Activated CD8-positive, alpha-beta memory T cell treated with anti-CD3 and anti-CD28 coated beads, Interleukin-2, amount 10 ng/mL, durations not matched to agents 7 days and 5 days (primary cell): Measurements from ENCODE around the gene ZNF782. TPM values are rescaled to one million over a fixed set of nuclear protein-coding genes. Genes with fewer than 3 reads are reported as not detected.
A peak's percentile ranks its signal among the peaks of the same experiment; 100 is the strongest.
"Not testable (repeated sequence)": the region's sequence is repeated elsewhere in the genome, so short reads cannot be mapped to it uniquely, and the experiment has no call there.

Experiments used
- ATAC-seq: fragments of 150-1000 bp; cut with Tn5 transposase; one replicate; pipeline ENCODE4 v1.10.0; 2021; ENCODE audit warnings: moderate library complexity
- CTCF ChIA-PET: fragments of 350-600 bp; sonication (Branson Sonifier 250); formaldehyde crosslinking; loops from one replicate; lab custom pipeline; 2021; ENCODE audit warnings: antibody characterized with exemption; lab: Charles Lee
- DNase-seq: peaks from one replicate; pipeline ENCODE4 v3.0.0-alpha.2; 2020
- H3K27ac Mint-ChIP-seq: one replicate; pipeline ENCODE4 v1.8.0; 2021; ENCODE audit warnings: mild to moderate bottlenecking, mixed read lengths
- H3K27me3 Mint-ChIP-seq: one replicate; pipeline ENCODE4 v1.8.0; 2021; ENCODE audit warnings: mixed read lengths
- H3K36me3 Mint-ChIP-seq: one replicate; pipeline ENCODE4 v1.8.0; 2021; ENCODE audit warnings: mild to moderate bottlenecking, mixed read lengths
- H3K4me1 Mint-ChIP-seq: one replicate; pipeline ENCODE4 v1.8.0; 2021; ENCODE audit warnings: mixed read lengths
- H3K4me3 Mint-ChIP-seq: one replicate; pipeline ENCODE4 v1.8.0; 2021; ENCODE audit warnings: mild to moderate bottlenecking, moderate library complexity, mixed read lengths
- H3K9me3 Mint-ChIP-seq: one replicate; pipeline ENCODE4 v1.8.0; 2022; ENCODE audit warnings: low read depth, mixed read lengths
- total RNA-seq, 2 experiments: library from RNA; stranded (reverse); gene quantifications; one replicate each; pipeline ENCODE4 v1.2.3, GENCODE V29; 2021

Gene ZNF782
- total RNA-seq, 2 experiments from 2014 or later = 4.9 to 5.0 TPM

- CTCF ChIA-PET = no interaction called here
- no peak overlapping the region for H3K27ac Mint-ChIP-seq
- no peaks in the 10 kb centered on the region for H3K4me1 Mint-ChIP-seq
- DNase-seq (no peak), ATAC-seq (no peak)
- peaks cover 52% of the 10 kb centered on the region for H3K9me3 Mint-ChIP-seq
- peaks cover 29% of the 10 kb centered on the region for H3K36me3 Mint-ChIP-seq
- H3K27me3 Mint-ChIP-seq = no peaks in the 10 kb centered on the region
- no peak overlapping the region for H3K4me3 Mint-ChIP-seq
Measured at GRCh38 chr9:96813607-96814006, 40.7 kb downstream of the ZNF782 start.

- H3K4me1 Mint-ChIP-seq, H3K4me3 Mint-ChIP-seq, H3K27me3 Mint-ChIP-seq, ATAC-seq, CTCF ChIA-PET, DNase-seq, H3K27ac Mint-ChIP-seq: not testable (repeated sequence)
- peaks cover 31% of the 10 kb centered on the region for H3K36me3 Mint-ChIP-seq
- peaks cover 24% of the 10 kb centered on the region for H3K9me3 Mint-ChIP-seq
Measured at GRCh38 chr9:96798959-96799358, 55.4 kb downstream of the ZNF782 start.

GRCh38 chr9:96784021-96784420, 70.3 kb downstream of the ZNF782 start:
- no peaks in the 10 kb centered on the region for H3K27me3 Mint-ChIP-seq
- DNase-seq (no peak), ATAC-seq (no peak)
- H3K4me3 Mint-ChIP-seq = no peak overlapping the region
- H3K27ac Mint-ChIP-seq = no peak overlapping the region
- CTCF ChIA-PET = no interaction called here
- peaks cover 27% of the 10 kb centered on the region for H3K9me3 Mint-ChIP-seq
- H3K36me3 Mint-ChIP-seq = peaks cover 23% of the 10 kb centered on the region
- peaks cover 13% of the 10 kb centered on the region for H3K4me1 Mint-ChIP-seq

- Mint-ChIP-seq H3K27ac (no peak overlapping the region), H3K4me3 (no peak overlapping the region), H3K4me1 (peaks cover 19% of the 10 kb centered on the region), H3K27me3 (no peaks in the 10 kb centered on the region), H3K36me3 (peaks cover 18% of the 10 kb centered on the region), H3K9me3 (peaks cover 21% of the 10 kb centered on the region)
- ATAC-seq = no peak
- DNase-seq = no peak
- CTCF ChIA-PET = no interaction called here
Measured at GRCh38 chr9:96782235-96782634, 72.1 kb downstream of the ZNF782 start.

GRCh38 chr9:96781552-96781951, 72.8 kb downstream of the ZNF782 start:
- ATAC-seq (no peak), DNase-seq (no peak)
- peaks cover 26% of the 10 kb centered on the region for H3K4me1 Mint-ChIP-seq
- H3K9me3 Mint-ChIP-seq = peaks cover 21% of the 10 kb centered on the region
- H3K36me3 Mint-ChIP-seq = peaks cover 20% of the 10 kb centered on the region
- H3K4me3 Mint-ChIP-seq = no peak overlapping the region
- CTCF ChIA-PET = no interaction called here
- no peak overlapping the region for H3K27ac Mint-ChIP-seq
- H3K27me3 Mint-ChIP-seq = no peaks in the 10 kb centered on the region

- Mint-ChIP-seq H3K4me3 (peak overlapping the region; percentile 56), H3K9me3 (peaks cover 17% of the 10 kb centered on the region), H3K27ac (no peak overlapping the region), H3K36me3 (peaks cover 37% of the 10 kb centered on the region), H3K27me3 (no peaks in the 10 kb centered on the region), H3K4me1 (peaks cover 26% of the 10 kb centered on the region)
- CTCF ChIA-PET = interaction anchor here (1.3 kb wide), 1 partner anchor 78 kb away, joined by 3 read pairs; no protein-coding TSS in a partner anchor
- no peak for DNase-seq
- ATAC-seq = no peak
Measured at GRCh38 chr9:96779089-96779488, 75.2 kb downstream of the ZNF782 start.

- H3K27ac Mint-ChIP-seq = peak overlapping the region; percentile 93
- H3K9me3 Mint-ChIP-seq = peaks cover 13% of the 10 kb centered on the region
- peak overlapping the region; percentile 96 for H3K4me3 Mint-ChIP-seq
Measured at GRCh38 chr9:96777426-96777864, 76.9 kb downstream of the ZNF782 start.

GRCh38 chr9:96771124-96771523, 83.2 kb downstream of the ZNF782 start:
- DNase-seq = no peak
- CTCF ChIA-PET = no interaction called here
- no peak overlapping the region for H3K27ac Mint-ChIP-seq
- peaks cover 35% of the 10 kb centered on the region for H3K9me3 Mint-ChIP-seq
- peaks cover 90% of the 10 kb centered on the region for H3K36me3 Mint-ChIP-seq
- no peaks in the 10 kb centered on the region for H3K4me1 Mint-ChIP-seq
- no peak overlapping the region for H3K4me3 Mint-ChIP-seq
- no peaks in the 10 kb centered on the region for H3K27me3 Mint-ChIP-seq
- no peak for ATAC-seq

More at GRCh38 chr9:96777426-96777864, 76.9 kb downstream of the ZNF782 start:
- CTCF ChIA-PET = interaction anchor here (1.0 to 2.8 kb wide), 4 partner anchors 8 to 335 kb away, joined by 3 to 8 read pairs (median 3); partner anchors contain the start of gene HABP4
- Mint-ChIP-seq H3K27me3 (no peaks in the 10 kb centered on the region), H3K4me1 (peaks cover 23% of the 10 kb centered on the region), H3K36me3 (peaks cover 46% of the 10 kb centered on the region)
- DNase-seq = no peak
- no peak for ATAC-seq

GRCh38 chr9:96769989-96770388, 84.3 kb downstream of the ZNF782 start:
- Mint-ChIP-seq H3K27ac (no peak overlapping the region), H3K27me3 (no peaks in the 10 kb centered on the region), H3K4me3 (no peak overlapping the region), H3K36me3 (peaks cover 91% of the 10 kb centered on the region), H3K4me1 (no peaks in the 10 kb centered on the region), H3K9me3 (peaks cover 40% of the 10 kb centered on the region)
- no peak for DNase-seq
- no peak for ATAC-seq
- CTCF ChIA-PET = no interaction called here

Other genes with a start within 250 kb of the ZNF782 start
- gene CDC14B, start 234.7 kb downstream of the ZNF782 start, total RNA-seq = 1 to 10 TPM; 1.1 to 4.8 TPM
- gene PRXL2C, start 199.2 kb downstream of the ZNF782 start, total RNA-seq = 10 to 100 TPM in 1 of 2 experiments, 1 to 10 TPM in 1; 7.0 to 10.0 TPM
- 10 to 100 TPM; 11.1 to 12.7 TPM for gene ZNF510, start 76.4 kb downstream of the ZNF782 start, total RNA-seq
- not detected for gene NUTM2G, start 74.3 kb upstream of the ZNF782 start, total RNA-seq
- under 1 TPM; 0.28 to 0.38 TPM for gene CTSV, start 184.6 kb upstream of the ZNF782 start, total RNA-seq